HG02678 (cell line): ENCODE measurements around the gene TRMT10A.

Experiments used
- ATAC-seq: cut with Tn5 transposase; IDR thresholded peaks from one replicate; pipeline ENCODE4 v1.9.1; 2021; ENCODE audit warnings: mild to moderate bottlenecking, moderate library complexity; ENCODE audit not compliant: unreplicated experiment

Gene TRMT10A, protein sequence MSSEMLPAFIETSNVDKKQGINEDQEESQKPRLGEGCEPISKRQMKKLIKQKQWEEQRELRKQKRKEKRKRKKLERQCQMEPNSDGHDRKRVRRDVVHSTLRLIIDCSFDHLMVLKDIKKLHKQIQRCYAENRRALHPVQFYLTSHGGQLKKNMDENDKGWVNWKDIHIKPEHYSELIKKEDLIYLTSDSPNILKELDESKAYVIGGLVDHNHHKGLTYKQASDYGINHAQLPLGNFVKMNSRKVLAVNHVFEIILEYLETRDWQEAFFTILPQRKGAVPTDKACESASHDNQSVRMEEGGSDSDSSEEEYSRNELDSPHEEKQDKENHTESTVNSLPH

DNA sequence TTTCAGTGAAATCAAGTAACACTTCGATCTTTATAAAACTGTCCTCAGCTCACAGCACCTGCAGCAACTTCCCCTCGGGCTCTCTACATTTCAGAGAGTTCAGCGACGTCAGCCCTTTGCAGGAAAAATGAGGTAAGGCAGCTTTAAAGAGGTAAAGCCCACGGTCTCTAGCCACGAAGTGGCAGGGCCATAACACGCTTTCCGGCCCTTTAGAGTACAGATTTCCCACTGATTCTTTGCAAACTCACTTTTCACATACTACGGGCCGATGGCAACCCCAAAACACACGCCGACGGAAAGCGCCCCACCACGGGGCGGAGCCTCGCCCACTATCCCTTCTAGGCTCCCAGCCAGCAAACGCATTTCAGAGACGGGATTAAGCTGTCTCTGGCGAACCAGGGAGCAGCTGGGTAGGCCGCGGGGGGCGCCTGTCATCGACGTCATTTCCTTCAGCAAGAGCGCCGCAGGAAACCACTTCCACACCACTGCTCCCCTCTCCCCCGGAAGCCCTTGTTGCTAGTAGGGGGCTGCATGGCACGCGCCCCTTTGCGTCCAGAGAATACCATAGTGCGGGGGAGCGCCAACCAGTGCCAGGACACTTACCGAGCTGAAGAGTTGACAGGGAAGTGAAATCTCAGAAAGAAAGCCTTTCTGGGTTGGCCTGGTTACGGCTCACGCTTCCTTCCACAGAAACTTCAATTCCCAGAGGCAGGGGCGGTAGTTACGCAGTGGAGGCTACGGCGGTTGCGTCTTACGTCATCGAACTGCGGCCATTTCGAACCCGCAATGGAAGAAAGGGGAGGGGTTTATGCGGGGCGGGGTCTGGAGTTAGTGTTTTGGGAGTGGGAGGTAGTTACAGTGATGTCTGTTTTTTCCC, at the start of gene TRMT10A:
TSS of gene TRMT10A (minus strand) at position 730 of the 877 bp plus-strand sequence. CDS start 4,701 bp downstream, outside the sequence.
- ATAC-seq: peak; percentile 93

DNA sequence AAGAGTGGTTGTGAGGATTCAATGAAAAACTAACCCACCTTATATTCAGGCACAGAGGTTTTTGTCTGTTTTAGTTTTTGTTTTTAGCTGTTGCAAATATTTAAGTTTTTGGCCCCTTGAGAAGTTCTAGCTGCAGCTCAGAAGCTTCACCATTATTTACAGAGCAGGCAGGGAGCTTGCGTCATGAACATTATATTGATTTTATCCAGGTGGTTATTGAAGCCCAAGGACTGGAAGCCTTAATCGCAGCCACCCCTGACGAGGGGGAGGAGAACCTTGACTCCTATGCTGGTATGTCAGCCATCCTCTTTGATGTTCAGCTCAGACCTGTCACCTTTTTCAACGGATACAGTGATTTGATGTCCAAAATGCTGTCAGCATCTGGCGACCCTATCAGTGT, 48.9 kb upstream of the TRMT10A start:
- no peak for ATAC-seq

DNA sequence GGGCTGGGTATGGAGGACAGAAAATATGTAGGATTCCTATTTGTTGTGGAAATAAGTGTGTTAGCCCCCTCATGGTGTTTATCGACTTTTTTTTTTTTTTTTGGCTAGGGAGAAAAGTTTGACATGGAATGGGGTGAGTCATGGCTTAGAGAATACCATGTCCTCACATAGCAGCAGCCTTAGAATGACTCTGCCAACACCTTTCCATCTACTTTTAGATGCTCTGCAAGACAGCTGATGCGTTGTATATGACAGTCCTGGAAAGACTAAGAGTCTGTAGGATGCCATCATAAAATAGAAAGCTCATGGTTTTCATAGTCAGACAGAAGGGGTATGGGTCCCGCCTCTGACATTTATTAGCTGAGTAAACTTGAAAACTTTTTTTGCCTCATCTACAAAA, 48.4 kb upstream of the TRMT10A start:
- ATAC-seq: no peak

DNA sequence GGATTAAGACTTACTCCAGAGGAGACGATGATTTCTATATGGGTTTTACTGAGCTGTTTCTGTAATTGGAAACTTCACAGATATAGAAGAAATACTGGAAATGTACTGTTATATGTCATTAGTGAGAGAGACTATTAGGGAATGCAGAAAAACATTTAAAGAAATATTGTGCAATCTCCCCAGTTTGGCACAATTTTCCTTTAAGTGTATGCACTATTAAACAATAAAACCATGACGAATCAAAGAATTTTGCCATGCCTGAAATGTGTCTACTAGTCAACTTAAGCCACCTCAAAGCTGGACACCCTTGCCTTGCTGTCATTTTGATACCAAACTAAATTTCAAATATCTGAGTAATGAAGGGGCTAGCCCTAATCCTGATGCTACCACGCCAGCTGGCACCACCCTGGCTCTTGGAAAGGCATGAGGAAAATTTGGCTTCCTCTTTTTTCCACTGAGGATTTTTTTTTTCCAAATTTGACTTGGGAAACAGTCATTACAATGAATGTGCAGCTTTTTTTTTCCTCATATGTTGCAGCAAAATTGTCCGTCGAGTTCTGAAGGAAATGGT, 46.9 kb upstream of the TRMT10A start:
- ATAC-seq: no peak

DNA sequence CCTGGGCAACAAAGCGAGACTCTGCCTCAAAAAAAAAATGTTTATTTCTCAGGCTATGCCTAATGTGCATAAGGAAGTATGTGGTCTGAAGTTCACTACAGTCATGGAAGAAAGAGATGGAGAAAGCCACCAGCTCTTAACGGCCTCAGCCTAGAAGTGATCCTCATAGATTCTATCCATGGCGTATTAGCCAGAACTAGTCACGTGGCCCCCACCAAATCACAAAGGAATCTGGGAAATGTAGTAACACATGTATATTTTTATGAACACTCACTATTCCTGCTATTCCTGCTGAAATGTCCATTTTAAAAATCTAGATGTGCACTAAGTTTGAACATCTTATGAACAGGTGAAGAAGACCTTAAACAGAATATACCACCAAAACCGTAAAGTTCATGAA, 44.6 kb upstream of the TRMT10A start:
- ATAC-seq: no peak

DNA sequence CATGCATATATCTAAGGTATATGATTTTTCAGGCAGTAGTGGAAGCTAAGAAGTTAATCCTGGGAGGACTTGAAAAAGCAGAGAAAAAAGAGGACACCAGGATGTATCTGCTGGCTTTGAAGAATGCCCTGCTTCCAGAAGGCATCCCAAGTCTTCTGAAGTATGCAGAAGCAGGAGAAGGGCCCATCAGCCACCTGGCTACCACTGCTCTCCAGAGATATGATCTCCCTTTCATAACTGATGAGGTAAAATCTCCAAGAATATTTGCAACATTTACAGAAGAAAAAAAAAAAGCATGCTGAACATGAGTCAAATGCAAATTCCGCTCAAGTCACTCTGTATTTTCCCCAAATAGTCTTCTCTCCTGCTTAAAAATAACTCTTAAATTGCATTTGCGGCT, 42.9 kb upstream of the TRMT10A start:
- no peak for ATAC-seq

DNA sequence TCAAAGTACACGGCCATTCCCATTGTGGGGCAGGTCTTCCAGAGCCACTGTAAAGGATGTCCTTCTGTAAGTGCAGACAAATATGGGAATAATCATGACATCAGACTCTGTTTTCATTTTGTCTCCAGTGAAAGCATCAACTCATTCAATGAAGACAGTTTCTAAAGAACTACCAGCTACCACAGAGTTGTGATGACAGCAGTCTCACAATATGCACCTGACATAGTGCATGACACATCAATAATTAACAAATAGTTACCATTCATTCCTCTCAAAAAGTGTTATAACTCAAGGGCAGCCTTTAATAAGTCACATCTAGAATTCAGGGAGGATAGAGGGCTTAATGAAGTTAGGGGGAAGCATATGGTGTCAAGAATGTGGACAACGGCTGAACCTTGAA, 31.0 kb upstream of the TRMT10A start:
- no peak for ATAC-seq

DNA sequence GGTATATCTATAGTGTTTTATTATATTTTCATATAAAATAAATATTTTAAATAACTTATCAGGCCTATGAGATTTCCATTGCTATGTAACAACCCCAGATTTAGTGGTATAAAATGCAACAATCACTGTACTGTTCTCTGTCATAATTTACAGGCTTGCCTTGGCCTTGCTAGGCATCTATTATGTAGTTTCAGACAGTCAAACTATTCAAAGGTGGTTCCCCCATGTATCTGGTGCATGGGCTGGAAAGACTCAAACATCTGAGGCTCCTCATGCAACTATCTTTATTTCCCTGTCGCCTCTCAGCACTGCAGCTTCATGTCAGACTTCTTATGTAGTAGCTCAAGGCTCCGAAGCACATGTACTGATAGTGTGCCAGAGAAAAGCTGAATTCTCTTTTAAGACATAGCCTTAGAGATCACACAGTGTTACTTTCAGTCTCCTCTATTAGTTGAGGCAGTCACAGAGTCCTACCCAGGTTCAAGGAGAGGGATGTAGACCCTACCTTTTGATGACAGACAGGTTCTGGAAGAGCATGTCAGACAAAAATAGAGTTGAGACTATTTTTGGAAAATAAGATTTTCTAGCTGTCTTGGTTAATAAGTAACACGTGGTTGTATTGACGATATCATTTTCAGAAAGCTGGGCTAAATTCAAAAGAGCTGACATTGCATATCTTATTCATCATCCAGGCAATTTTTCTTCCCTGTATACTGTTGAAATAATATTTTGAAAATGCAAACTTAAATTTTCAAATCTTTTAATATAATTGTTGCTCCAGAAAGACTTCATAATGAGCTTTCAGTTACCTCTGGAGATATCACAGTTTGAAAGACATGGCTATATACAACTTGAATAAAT, 30.2 kb upstream of the TRMT10A start:
- ATAC-seq: peak; percentile 58

DNA sequence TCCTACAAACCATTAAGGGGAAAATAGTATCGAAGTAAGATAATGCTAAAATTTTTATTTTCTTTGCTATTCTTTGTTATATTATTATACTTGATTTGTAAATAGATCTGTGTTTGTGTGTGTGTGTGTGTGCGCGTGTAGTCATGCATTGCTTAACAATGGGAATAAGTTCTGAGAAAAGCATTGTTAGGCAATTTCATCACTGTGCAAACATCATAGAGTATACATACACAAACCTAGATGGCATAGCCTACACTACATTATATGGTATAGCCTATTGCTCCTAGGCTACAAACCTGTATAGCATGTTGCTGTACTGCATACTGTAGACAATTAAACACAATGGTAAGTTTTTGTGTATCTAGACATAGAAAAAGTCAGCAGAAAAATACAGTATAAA, 27.9 kb upstream of the TRMT10A start:
- ATAC-seq: no peak

DNA sequence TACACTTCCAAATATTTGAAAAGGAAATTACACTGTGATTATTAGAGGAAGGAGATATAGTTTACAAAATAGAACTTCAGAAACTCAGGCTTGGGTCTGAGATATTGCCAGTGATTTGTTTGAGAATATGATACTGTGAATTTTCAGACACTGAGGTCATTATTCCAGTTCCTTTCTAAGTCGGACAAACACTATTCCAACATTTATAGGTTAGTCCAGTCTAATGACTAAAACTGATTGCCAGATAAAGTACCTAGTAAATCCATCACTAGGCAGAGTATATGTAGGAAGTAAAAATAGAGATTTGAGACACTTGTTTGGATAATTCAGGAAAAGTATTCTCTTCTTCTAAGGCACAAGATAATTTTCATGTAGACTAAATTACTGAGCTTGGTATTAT, 24.0 kb upstream of the TRMT10A start:
- ATAC-seq: no peak

DNA sequence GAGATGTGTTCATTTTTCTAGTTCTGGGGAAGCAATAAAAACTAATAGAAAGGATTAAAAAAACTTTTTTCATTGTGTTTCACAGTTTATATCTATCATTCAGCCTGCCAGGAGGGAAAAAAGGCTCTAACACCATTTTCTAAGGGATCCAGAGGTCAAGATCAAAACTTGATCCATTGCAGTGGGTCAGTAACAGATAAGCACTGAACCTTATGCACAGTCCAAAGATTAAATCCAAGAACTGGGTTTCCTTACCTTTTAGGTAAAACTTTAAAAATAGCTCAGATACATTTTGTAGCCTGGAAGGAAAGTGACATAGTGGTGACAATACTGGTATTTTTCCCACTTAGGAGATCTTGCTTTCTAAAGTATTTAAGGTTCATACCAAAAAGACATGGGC, 23.5 kb upstream of the TRMT10A start:
- no peak for ATAC-seq

DNA sequence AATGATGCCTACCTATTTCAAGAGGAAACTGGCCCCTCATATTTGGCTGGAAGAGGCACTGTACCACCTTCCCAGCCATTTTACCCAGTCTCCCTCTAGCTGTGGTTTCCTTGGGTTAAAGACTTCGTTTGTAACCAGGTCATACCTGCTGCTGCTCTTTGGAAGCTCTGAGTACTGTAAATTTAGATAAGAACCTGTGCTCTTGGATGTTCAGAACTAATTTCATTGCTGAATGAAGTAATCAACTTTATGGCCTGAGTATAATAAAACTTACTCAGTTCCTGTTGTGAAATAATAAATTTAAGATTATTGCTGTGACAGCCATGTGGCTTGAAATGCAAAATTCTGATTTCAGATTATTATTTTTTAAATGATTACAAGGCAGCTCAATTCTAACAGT, 23.0 kb upstream of the TRMT10A start:
- no peak for ATAC-seq

DNA sequence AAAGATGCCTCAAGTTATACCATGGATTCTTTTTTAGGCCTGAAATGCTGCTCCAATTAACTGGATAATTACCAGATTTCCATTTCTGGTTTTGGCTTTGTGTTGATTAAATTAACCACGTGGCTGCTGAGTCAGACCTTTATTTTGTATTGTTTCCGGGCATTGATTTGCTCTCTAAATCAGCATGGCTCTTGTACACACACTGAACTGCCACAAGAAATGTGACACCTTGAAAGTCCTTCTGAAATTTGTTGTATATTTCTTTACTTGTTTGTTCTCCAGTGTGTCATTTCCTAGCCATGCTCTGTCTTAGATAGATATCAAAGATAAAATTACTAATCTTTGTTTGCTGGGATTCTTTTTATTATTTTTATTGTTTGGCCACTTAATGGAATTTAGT, 22.5 kb upstream of the TRMT10A start:
- no peak for ATAC-seq

DNA sequence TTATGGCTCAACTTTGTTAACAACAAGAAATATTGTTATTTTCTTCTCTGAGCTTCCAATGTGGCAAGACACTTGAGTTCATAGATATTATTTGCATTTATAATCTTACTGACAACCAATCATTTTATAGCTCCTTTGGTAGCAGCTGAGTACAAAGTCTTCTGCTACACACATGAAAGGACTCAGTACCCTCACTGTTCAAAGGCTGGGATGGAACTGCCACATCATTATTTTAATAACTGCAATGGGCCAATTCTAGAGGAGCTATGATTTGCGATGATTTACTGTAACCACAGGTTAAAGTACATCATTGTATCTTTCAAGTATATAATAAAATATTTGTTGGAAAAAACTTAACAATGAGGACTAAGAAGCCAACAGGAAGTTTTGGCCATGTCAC, 21.7 kb upstream of the TRMT10A start:
- ATAC-seq: no peak

DNA sequence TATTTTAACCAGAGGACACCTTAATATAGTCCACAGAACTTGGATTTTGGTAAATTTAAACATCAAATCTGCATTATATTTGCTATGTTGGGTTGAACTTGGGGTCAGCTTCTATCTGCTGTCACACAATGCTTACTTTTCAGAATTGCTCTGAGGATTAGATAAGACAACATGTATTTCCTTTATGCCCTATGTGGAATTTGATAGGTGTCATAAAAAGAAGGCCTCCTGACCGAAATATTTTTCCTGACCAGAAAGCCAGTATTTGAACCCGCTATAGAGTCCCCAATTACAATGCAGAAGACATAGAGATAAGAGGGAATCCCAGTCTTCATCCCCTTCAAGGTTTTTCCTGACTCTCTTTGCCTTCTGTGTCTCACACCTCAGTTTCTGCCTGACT, 14.9 kb upstream of the TRMT10A start:
- ATAC-seq: no peak

DNA sequence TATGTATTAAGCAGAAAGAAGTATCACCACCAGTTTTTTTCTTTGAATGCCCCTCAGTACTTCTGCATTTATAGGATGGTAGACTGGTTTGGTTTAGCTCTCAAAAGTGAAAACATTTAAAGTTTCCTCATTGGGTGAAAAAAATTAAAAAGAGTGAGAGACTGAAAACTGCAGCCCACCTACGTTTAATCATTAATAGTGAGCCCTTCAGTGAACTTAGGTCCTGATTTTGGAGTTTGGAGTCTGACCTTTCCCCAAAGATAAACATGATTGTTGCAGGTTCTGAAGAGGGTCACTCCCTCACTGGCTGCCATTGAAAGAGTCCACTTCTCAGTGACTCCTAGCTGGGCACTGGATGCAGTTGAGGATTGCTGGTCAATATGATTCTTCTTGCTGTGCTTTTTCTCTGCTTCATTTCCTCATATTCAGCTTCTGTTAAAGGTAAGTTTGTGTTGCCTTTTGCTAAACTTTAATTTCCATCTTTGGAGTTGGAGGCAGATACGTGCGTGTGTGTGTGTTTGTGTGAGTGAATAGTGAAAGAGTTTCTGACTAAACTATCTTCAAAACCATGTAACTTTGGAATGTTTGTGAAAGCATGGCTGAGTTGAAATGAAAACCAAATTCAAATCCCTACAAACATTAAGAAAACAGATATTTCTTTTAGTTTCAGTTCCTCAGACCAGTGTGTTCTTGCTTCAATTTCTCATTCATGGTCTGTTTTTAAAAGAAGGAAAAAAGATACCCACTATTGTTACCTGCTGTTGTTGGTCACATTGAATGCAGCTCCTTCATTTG, 10.9 kb upstream of the TRMT10A start, which contains the start of gene MTTP:
TSS of gene MTTP (plus strand) at position 295 of the 795 bp plus-strand sequence. CDS start at position 381, 86 bp downstream.
- peak; percentile 69 for ATAC-seq

DNA sequence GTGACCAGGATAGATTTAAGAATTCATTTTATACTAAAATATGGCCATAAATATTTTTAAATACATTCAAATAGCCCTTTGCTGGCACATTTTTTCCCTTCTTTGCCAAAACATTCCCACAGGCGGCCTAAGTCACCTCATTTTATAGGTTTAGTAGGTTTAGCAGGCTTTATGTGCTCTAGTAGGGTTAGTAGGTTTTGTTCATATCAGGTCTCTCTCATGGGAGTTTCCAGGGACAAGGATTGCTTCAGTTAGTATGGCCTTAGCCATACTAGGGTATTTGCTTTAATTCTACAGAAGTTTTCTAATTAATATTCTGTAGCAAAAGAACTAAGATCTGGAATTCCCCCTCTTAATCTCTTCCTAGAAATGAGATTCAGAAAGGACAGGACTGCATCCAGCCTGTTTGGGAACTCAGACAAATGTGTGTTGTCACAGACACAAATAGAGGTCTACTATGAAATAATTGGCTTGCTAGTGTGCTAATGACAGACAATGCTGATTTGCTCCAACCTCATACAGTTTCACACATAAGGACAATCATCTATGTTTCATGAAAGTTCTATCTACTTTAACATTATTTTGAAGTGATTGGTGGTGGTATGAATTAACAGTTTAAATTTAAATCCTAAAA, 10.0 kb upstream of the TRMT10A start:
- ATAC-seq: no peak

DNA sequence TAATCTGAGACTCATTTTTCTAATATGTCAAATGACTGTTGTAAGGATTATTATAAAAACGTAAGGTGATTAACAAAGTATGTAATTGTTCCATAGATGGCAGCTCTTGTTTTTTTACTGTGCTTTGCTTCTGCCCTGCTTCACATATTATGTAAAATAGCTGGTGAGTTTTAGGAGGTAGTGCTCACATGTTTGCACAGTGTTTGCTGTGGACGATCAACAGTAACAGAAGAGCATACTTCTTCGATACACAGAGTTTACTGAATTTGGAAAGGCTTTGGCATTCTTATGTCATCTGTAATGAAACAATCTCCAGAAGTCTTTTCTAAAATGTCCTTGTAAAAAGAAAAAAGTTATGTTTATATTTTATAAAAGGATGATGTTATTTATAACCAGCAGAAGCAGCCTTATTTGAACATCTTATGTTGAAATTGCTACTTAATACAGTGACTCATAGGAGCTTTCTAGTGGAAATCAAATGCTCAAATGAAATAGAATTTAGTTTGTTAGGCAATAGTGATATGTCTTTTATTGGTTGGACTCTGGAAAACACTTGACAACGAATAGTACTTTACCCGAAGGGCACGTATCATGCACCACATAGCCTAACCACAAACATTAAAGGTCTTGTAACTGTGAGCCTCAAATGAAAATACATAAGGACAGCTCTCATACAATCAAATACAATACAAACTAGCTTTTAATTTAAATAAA, 8.8 kb upstream of the TRMT10A start:
- ATAC-seq: no peak

DNA sequence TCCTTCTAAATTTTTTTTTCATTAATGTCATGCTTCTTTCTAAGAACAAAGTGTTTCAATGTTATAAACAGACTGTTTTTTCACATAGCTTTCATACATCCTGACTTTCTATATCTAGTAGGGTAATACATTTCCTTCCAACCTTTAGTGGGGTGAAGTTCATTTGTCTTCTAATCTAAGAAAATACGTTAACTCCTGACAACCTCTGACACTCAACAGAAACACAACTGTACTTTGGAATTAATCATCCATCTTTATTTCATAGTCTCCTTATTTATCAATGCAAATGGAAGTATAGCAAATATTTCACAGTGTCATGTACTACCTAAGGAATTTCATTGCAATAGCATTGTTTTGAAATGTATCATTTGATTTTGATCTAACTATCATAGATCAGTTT, 8.0 kb upstream of the TRMT10A start:
- ATAC-seq: no peak
